Astrocyte of the spinal cord (primary cell): ENCODE data around the gene FBLN1.

Source experiments
- DNase-seq: peaks from one replicate; pipeline ENCODE4 v3.0.0; 2011; ENCODE audit warnings: low read depth, low spot score
- H3K4me3 ChIP-seq: 2 replicates; pipeline ENCODE4 v1.5.1; 2011; ENCODE audit warnings: low read depth, mild to moderate bottlenecking, low read length, moderate library complexity
- CTCF ChIP-seq: IDR thresholded peaks from 2 replicates; pipeline ENCODE4 v1.5.1; 2012; ENCODE audit warnings: low read depth, mild to moderate bottlenecking, low read length, inconsistent platforms
- in situ Hi-C: cut with HindIII; loops from 2 replicates; pipeline ENCODE4 v1.10.0; 2017; ENCODE audit warnings: low sequenced_read_pairs

Gene FBLN1

GRCh38 chr22:45645150-45645525 lies 142.5 kb downstream of the FBLN1 start:
- in situ Hi-C loops: no loop called here
- no peak for TF ChIP-seq CTCF
- no peak overlapping the region for H3K4me3 ChIP-seq
- DNase-seq: no peak

GRCh38 chr22:45645526-45646414 lies 143.1 kb downstream of the FBLN1 start:
- in situ Hi-C loops: no loop called here
- H3K4me3 ChIP-seq: no peak overlapping the region
- DNase-seq: peak; percentile 41
- TF ChIP-seq CTCF: peak; percentile 80

GRCh38 chr22:45647532-45648225 lies 145.0 kb downstream of the FBLN1 start:
- in situ Hi-C loops: no loop called here

GRCh38 chr22:45648301-45649117 lies 145.8 kb downstream of the FBLN1 start:
- DNase-seq: no peak
- no peak for TF ChIP-seq CTCF
- in situ Hi-C loops: no loop called here
- H3K4me3 ChIP-seq: no peak overlapping the region

More at GRCh38 chr22:45647532-45648225, 145.0 kb downstream of the FBLN1 start:
- DNase-seq: no peak
- H3K4me3 ChIP-seq: no peak overlapping the region
- TF ChIP-seq CTCF: no peak

- no peak for DNase-seq
- in situ Hi-C loops: no loop called here
- no peak for TF ChIP-seq CTCF
- H3K4me3 ChIP-seq: no peak overlapping the region
Observed at GRCh38 chr22:45649809-45650208, 147.1 kb downstream of the FBLN1 start.

GRCh38 chr22:45650721-45651120 lies 148.0 kb downstream of the FBLN1 start:
- no peak for DNase-seq
- TF ChIP-seq CTCF: no peak
- in situ Hi-C loops: no loop called here
- H3K4me3 ChIP-seq: no peak overlapping the region
